GM12865 (cell line): ENCODE results near the gene FADS6.

Experiments used
- DNase-seq: peaks from one replicate; pipeline ENCODE4 v3.0.0; 2010; ENCODE audit warnings: low read depth
- H3K4me3 ChIP-seq: 2 replicates; pipeline ENCODE4 v1.5.1; 2011; ENCODE audit warnings: mild to moderate bottlenecking, low read depth, low read length, control low read depth
- TF ChIP-seq, protein P1 (sequence below): IDR thresholded peaks from 2 replicates; pipeline ENCODE4 v1.5.1; 2011; ENCODE audit warnings: low read length, control low read depth, low read depth, inconsistent platforms; ENCODE audit not compliant: insufficient read depth; ENCODE audit errors: missing control alignments

The FADS6 gene

DNA sequence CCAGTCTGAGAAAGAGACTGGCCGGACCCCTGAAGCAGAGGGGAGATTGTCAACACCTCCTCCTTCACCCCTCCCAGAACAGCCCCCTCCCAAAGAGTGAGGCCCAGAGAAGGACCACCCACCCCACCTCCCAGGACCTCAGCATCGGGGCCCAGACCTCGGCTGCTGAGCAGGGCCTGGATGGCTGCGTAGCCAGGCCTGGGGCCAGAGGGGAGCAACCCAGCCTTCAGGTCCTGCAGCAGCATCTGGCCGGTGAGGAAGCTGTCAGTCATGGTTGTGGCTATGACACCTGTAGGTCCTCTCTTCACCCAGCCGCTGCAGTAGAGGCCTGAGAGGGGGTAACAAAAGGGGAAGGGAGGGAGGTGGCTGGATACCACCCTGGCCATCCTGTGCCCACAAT is 30.5 kb downstream of the FADS6 start:
- H3K4me3 ChIP-seq = no peak overlapping the region
- TF ChIP-seq, protein P1, sequence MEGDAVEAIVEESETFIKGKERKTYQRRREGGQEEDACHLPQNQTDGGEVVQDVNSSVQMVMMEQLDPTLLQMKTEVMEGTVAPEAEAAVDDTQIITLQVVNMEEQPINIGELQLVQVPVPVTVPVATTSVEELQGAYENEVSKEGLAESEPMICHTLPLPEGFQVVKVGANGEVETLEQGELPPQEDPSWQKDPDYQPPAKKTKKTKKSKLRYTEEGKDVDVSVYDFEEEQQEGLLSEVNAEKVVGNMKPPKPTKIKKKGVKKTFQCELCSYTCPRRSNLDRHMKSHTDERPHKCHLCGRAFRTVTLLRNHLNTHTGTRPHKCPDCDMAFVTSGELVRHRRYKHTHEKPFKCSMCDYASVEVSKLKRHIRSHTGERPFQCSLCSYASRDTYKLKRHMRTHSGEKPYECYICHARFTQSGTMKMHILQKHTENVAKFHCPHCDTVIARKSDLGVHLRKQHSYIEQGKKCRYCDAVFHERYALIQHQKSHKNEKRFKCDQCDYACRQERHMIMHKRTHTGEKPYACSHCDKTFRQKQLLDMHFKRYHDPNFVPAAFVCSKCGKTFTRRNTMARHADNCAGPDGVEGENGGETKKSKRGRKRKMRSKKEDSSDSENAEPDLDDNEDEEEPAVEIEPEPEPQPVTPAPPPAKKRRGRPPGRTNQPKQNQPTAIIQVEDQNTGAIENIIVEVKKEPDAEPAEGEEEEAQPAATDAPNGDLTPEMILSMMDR = no peak
- no peak for DNase-seq

DNA sequence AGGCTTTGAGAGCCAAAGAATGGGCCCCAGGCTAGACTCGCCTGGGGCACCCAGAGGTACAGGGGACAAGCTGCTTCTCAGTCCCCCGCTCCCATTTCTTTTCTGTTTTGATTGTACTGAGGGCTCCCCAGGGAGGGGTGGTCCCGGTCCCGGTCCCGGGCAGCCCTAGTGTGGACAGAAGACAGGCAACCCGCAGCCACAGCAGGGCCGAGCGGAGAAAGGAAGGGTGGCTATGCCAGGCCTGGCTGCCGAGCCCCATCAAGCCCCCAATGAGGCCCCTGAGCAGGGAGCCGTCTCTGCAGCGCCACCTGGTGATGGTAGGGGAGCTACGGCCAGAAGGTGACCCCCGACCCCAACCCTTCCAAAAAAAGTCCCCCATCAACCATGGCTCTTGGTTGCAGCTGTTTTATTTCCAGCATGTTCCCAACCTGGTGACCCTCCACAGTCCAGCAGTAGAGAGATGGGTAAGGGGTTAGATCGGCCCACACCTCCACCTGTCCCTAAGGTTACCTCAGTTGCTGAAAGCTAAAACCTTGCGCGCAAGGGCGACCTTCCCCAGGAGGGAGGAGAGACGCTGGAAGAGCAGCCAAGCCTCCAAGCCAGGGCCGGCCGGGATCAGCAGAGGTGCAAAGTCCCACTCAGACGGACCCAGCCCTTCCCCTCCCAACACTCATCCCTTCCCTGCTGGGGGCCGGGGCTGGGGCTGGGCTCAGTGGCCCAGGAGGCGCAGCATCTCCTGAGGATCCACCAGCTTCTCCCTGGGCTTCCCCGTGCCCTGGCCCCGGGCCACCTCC is 31.1 kb downstream of the FADS6 start:
- TF ChIP-seq, protein P1 = peak; percentile 70
- no peak overlapping the region for H3K4me3 ChIP-seq
- DNase-seq = peak; percentile 51

DNA sequence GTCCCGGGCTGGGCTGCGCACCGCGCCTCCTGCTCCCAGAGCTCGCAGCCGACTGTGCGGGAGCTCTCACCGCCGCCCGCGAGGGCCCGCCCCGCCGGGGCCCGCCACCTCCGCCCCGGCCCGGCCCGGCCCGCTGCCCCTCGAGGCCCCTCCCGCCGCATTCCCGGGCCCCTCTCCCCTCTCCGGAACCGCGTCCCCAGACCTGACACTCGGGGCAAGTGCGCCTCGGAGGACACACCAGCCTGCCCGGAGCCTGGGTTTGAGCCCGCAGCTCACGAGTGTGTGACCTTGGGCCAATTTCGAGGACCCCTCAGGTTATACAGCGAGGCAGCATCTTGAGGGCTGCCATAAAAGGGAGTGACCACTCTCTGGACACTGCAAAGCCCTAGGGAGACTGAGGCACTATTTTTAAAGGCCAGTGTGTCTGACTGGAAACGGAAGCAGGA is 31.7 kb downstream of the FADS6 start:
- TF ChIP-seq, protein P1 = no peak
- no peak for DNase-seq
- H3K4me3 ChIP-seq = no peak overlapping the region

DNA sequence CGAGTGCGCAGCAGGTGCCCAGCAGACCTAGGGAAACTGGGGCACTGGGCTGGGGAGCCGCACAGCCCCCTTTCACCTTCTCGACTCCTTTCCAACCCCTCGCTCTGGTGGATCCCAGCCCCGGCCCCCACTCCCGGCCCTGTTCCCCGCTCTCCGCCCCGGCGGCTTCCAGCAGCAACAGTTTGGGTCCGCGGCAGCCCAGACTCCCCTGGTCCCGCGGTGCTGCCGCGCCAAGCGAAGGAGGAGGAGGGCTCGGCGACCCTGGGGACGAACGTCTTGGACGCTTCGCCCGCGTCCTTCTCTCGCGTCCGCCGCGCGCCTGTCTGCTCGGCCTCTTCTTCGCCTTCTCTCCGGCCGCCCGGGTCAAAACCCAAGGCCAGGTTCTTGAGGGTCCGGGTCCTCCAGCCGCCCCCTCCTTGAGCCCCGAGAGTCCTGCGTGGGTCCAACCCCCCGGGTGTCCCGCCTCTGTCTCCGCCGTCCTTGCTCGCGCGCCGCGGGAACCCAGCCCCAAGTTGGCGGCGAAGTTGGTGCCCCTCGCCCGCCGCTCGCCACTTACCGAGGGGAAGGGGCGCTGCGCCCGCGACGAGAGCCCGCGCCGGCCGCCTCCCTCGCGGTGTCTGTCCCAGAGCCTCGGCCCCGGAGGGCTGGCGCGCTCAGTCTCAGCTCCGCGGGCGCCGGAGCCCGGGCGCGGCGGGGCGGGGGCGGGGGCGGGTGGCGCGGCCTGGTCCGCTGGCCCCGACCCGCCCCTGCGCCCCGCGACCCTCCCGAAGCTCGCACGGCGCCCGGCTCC is 32.4 kb downstream of the FADS6 start:
- no peak overlapping the region for H3K4me3 ChIP-seq
- TF ChIP-seq, protein P1 = no peak
- no peak for DNase-seq

DNA sequence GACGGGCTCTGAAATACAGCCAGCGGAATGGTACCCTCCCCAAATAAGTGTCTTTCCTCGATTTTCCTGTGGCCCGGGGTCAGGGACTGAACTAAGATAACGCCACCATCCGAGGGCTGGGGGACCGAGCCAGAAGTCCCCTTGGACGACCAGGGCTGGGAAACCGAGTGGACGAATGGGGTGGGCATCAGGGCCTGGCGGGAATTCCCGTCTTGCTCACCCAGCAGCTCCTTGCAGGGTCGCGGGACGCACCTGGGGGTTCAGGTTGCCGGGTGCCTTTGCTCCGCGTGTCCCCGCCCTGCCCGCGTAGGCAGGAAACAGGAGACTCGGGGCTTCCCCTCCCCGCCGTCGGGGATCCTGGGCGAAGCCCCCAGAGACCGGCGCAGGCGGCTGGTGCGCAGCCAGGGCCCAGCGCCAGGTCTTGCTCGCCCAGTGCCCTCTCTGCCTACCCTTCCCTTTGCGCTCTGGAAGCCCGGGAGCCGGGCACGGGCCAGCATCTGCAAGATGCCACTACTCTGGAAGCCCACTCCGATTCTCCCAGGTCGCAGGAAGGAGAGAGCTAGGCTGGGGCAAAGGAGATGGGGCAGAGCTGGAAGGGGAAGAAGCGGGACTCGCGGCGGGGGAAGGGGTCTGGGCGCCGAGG is 33.1 kb downstream of the FADS6 start:
- no peak overlapping the region for H3K4me3 ChIP-seq
- DNase-seq = no peak
- TF ChIP-seq, protein P1 = no peak

DNA sequence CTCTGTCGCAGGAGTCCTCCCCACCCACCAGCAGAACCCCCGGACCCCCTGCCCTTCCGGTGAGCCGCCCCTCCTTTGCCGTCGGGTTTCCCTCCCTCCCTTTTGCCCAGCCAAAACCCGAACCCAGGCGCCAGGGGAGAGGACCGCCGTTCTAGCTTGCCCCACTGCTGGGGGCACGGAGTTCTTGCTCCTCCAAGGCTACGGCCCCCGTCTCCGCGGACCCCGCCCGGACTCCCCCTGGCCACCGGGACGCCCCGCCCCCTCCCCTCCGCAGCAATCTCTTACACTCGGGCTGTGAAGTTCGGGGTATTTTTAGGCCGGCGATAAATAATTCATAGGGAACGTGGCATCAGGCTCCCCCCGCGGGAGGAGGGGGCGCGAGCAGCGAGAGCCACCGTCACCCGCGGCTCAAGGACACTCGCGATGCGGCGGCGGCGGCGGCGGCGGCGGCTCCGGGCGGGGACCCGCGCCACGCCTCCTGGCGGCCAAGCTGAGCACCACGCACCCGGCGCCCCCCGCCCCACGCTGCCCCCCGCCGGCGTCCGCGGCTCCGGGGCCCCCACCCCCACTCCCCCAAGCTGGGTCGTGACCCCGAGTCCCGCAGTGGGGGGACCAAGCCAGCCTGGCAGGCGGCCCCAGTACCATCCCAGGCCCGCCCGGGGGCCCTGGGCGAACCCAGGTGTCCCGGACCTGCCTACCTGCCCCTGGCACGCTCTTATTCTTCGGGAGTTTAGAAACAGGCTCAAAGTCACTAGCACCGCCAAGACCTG is 33.8 kb downstream of the FADS6 start, which contains the start of gene GRIN2C:
Gene GRIN2C (minus strand): TSS at position 427 of the 770 bp plus-strand sequence. CDS start 4,793 bp downstream, outside the sequence.
- TF ChIP-seq, protein P1 = peak; percentile 27
- H3K4me3 ChIP-seq = no peak within 1 kb of the TSS
- no peak for DNase-seq
